T-helper 1 cell (primary cell): ENCODE results near the gene ANKMY1.

Experiments used
- DNase-seq, 5 donors: peaks; one replicate each; pipeline ENCODE4 v3.0.0-alpha.2; 2012 to 2020

The ANKMY1 gene

GRCh38 chr2:240432820-240433801 lies 124.7 kb downstream of the ANKMY1 start:
- DNase-seq = peak in 2 of 5 donors; percentile 4 to 8

GRCh38 chr2:240432430-240432819 lies 125.4 kb downstream of the ANKMY1 start:
- DNase-seq = peak in 1 of 5 donors; percentile 6

- peak in 2 of 5 donors; percentile 2 to 8 for DNase-seq
These were observed 125.9 kb downstream of the ANKMY1 start for GRCh38 chr2:240431661-240432424.

- DNase-seq = peak in 1 of 5 donors; percentile 9
These were observed 126.5 kb downstream of the ANKMY1 start for GRCh38 chr2:240431271-240431660.

- peak in 1 of 5 donors; percentile 3 for DNase-seq
These were observed 127.2 kb downstream of the ANKMY1 start for GRCh38 chr2:240430595-240430994.

- DNase-seq = peak in 1 of 5 donors; percentile 10
These were observed 127.8 kb downstream of the ANKMY1 start for GRCh38 chr2:240429872-240430491.
